ENCODE measurements around the gene FLAD1. TPM values are rescaled to one million over a fixed set of nuclear protein-coding genes. Genes with fewer than 3 reads are reported as not detected.
"Not testable (repeated sequence)": the region's sequence is repeated elsewhere in the genome, so short reads cannot be mapped to it uniquely, and the experiment has no call there.

The FLAD1 gene
- total RNA-seq, 1 donor from 2014 or later, result 51.5 TPM

DNA sequence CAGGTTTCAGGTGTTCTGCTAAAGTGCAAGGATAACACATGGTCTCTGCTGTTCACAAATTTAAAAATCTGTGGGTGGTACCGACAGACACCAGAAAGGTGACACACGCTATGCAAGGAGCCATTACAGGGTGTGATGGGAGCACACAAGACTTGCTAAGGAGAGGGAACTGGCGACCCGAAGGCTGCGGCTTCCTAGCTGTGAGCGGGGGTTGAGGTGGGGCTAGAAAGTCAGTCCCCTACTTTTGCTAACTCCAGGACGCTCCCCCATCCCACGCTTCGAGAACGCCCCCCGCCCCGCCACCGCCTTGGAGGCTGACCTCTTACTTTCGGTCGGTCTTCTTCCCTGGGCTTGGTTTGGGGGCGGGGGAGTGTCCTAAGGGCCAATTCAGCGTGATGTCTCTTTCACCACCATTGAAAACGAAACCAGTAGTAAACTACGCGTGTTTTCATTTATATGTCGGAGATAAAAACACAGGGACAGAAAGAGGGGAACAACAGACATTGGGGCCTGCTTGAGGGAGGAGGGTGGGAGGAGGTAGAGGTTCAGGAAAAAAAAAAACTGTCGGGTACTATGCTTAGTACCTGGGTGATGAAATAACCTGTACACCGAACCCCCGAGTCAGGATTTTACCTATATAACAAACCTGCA, 7.6 kb upstream of the FLAD1 start:
- H2AFZ ChIP-seq (ENCODE audit: low read depth, low read length), result peak overlapping the region; percentile 75
- H3K4me3 ChIP-seq (ENCODE audit: insufficient read depth, low read depth, low read length), result peak overlapping the region; percentile 88
- peaks cover 33% of the 10 kb centered on the region for H3K4me1 ChIP-seq (ENCODE audit: insufficient read depth, low read length)
- Mint-ChIP-seq H3K4me3 (ENCODE audit: unreplicated experiment) (no peak overlapping the region), H3K36me3 (ENCODE audit: low read depth, unreplicated experiment) (peaks cover 2% of the 10 kb centered on the region), H3K9me3 (ENCODE audit: unreplicated experiment) (no peaks in the 10 kb centered on the region), H3K27ac (ENCODE audit: unreplicated experiment) (no peak overlapping the region), H3K27me3 (ENCODE audit: low read depth, unreplicated experiment) (no peaks in the 10 kb centered on the region), H3K4me1 (ENCODE audit: low read depth, unreplicated experiment) (peaks cover 16% of the 10 kb centered on the region)
- peaks cover 6% of the 10 kb centered on the region for H3K36me3 ChIP-seq (ENCODE audit: insufficient read depth, low read length)
- TF ChIP-seq CTCF (IDR thresholded peaks at IDR 0.05; ENCODE audit: insufficient read depth, low read depth, low read length), result no peak
- no peak for TF ChIP-seq EZH2 (IDR thresholded peaks at IDR 0.05; ENCODE audit: insufficient read depth, low read length)
- H3K79me2 ChIP-seq (ENCODE audit: insufficient read depth, low read length), result peaks cover 52% of the 10 kb centered on the region
- FAIRE-seq, result no peak
- H4K20me1 ChIP-seq (ENCODE audit: insufficient read depth, low read length), result no peaks in the 10 kb centered on the region
- peak overlapping the region; percentile 94 for H3K9ac ChIP-seq (ENCODE audit: low read length)
- peak overlapping the region; percentile 99 for H3K27ac ChIP-seq (ENCODE audit: low read depth, low read length)
- H3K9me3 ChIP-seq (ENCODE audit: insufficient read depth, low read depth, low read length), result no peaks in the 10 kb centered on the region
- peak overlapping the region; percentile 94 for H3K4me2 ChIP-seq (ENCODE audit: low read length)
- peak; percentile 34 for DNase-seq (ENCODE audit: low read depth)
- H3K27me3 ChIP-seq (ENCODE audit: insufficient read depth, low read length), result no peaks in the 10 kb centered on the region

DNA sequence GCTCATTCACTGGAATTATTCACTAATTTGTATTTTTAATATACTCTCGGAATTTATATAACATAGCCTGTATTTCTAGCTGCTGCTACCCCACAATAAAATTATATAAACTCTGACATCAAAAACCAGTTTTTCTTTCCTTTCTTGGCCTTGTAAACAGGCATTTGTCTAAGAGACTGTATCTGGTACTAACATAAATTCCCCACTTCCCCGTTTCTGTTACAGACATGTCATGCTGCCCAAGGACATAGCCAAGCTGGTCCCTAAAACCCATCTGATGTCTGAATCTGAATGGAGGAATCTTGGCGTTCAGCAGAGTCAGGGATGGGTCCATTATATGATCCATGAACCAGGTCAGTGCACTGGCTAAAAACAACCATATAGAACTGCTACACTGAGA, 5.4 kb upstream of the FLAD1 start:
- not testable (repeated sequence) for H3K36me3 ChIP-seq (ENCODE audit: insufficient read depth, low read length); H3K27me3 ChIP-seq (ENCODE audit: insufficient read depth, low read length); H3K4me1 Mint-ChIP-seq (ENCODE audit: low read depth, unreplicated experiment); H3K9me3 ChIP-seq (ENCODE audit: insufficient read depth, low read depth, low read length); H3K27ac ChIP-seq (ENCODE audit: low read depth, low read length); DNase-seq (ENCODE audit: low read depth); H3K9ac ChIP-seq (ENCODE audit: low read length); H2AFZ ChIP-seq (ENCODE audit: low read depth, low read length); H3K4me3 ChIP-seq (ENCODE audit: insufficient read depth, low read depth, low read length); H3K36me3 Mint-ChIP-seq (ENCODE audit: low read depth, unreplicated experiment); H3K4me3 Mint-ChIP-seq (ENCODE audit: unreplicated experiment); H3K4me2 ChIP-seq (ENCODE audit: low read length); H4K20me1 ChIP-seq (ENCODE audit: insufficient read depth, low read length); FAIRE-seq; H3K27ac Mint-ChIP-seq (ENCODE audit: unreplicated experiment); H3K27me3 Mint-ChIP-seq (ENCODE audit: low read depth, unreplicated experiment); H3K9me3 Mint-ChIP-seq (ENCODE audit: unreplicated experiment)
- Histone ChIP-seq H3K79me2 (ENCODE audit: insufficient read depth, low read length) (peaks cover 43% of the 10 kb centered on the region), H3K4me1 (ENCODE audit: insufficient read depth, low read length) (peaks cover 18% of the 10 kb centered on the region)

DNA sequence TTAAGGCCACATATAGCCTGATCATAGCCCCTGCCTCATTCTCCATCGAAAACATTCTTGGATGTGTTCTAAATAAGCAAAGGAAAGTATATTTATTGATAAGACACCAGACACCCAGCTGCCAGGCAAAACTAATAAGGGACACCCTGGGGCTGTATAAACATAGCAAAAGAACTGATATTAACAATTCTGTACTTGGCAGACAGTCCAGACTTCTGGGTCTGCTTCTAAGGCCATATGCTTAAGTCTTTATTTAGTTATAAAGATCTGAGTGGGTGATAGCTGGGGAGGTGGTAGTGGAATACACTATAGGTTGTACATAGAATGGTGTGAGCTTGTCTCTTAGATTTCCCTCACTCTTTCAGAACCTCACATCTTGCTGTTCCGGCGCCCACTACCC, 4.8 kb upstream of the FLAD1 start:
- Mint-ChIP-seq H3K4me1 (ENCODE audit: low read depth, unreplicated experiment) (no peaks in the 10 kb centered on the region), H3K27me3 (ENCODE audit: low read depth, unreplicated experiment) (no peaks in the 10 kb centered on the region), H3K4me3 (ENCODE audit: unreplicated experiment) (no peak overlapping the region), H3K9me3 (ENCODE audit: unreplicated experiment) (no peaks in the 10 kb centered on the region), H3K36me3 (ENCODE audit: low read depth, unreplicated experiment) (peaks cover 2% of the 10 kb centered on the region), H3K27ac (ENCODE audit: unreplicated experiment) (no peak overlapping the region)
- no peak for DNase-seq (ENCODE audit: low read depth)
- H3K9ac ChIP-seq (ENCODE audit: low read length), result no peak overlapping the region
- peaks cover 46% of the 10 kb centered on the region for H3K79me2 ChIP-seq (ENCODE audit: insufficient read depth, low read length)
- peaks cover 6% of the 10 kb centered on the region for H3K36me3 ChIP-seq (ENCODE audit: insufficient read depth, low read length)
- H3K27ac ChIP-seq (ENCODE audit: low read depth, low read length), result no peak overlapping the region
- no peaks in the 10 kb centered on the region for H3K27me3 ChIP-seq (ENCODE audit: insufficient read depth, low read length)
- peaks cover 13% of the 10 kb centered on the region for H3K4me1 ChIP-seq (ENCODE audit: insufficient read depth, low read length)
- H2AFZ ChIP-seq (ENCODE audit: low read depth, low read length), result no peak overlapping the region
- H4K20me1 ChIP-seq (ENCODE audit: insufficient read depth, low read length), result no peaks in the 10 kb centered on the region
- FAIRE-seq, result no peak
- TF ChIP-seq EZH2 (IDR thresholded peaks at IDR 0.05; ENCODE audit: insufficient read depth, low read length) (no peak), CTCF (IDR thresholded peaks at IDR 0.05; ENCODE audit: insufficient read depth, low read depth, low read length) (no peak)
- H3K4me3 ChIP-seq (ENCODE audit: insufficient read depth, low read depth, low read length), result no peak overlapping the region
- H3K4me2 ChIP-seq (ENCODE audit: low read length), result no peak overlapping the region
- H3K9me3 ChIP-seq (ENCODE audit: insufficient read depth, low read depth, low read length), result no peaks in the 10 kb centered on the region
